Measurements from ENCODE around the gene ZNF701.

DNA sequence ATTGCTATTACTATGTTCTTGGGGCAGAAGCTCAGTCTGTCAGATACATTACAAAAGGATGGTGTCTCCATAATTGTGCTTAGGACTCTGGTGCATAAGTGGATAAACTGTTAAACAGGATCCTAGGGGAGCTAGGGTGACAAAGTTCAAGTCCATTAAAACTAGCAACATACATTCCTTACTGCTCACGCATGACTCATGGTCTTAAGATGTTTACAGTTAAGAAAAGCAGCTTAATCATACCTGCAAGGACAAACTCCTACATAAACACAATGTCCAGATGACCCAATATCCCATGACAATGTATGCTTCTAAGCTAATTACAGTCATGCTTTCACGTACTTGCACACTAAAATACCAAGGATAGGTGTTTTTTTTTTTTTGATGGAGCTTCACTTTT is 3.5 kb upstream of the ZNF701 start:
- TF ChIP-seq, protein P1, sequence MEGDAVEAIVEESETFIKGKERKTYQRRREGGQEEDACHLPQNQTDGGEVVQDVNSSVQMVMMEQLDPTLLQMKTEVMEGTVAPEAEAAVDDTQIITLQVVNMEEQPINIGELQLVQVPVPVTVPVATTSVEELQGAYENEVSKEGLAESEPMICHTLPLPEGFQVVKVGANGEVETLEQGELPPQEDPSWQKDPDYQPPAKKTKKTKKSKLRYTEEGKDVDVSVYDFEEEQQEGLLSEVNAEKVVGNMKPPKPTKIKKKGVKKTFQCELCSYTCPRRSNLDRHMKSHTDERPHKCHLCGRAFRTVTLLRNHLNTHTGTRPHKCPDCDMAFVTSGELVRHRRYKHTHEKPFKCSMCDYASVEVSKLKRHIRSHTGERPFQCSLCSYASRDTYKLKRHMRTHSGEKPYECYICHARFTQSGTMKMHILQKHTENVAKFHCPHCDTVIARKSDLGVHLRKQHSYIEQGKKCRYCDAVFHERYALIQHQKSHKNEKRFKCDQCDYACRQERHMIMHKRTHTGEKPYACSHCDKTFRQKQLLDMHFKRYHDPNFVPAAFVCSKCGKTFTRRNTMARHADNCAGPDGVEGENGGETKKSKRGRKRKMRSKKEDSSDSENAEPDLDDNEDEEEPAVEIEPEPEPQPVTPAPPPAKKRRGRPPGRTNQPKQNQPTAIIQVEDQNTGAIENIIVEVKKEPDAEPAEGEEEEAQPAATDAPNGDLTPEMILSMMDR (IDR thresholded peaks at IDR 0.05; ENCODE audit: low read depth, low read length), result no peak
- TF ChIP-seq EZH2phosphoT487 (IDR thresholded peaks at IDR 0.05; ENCODE audit: low read depth), result no peak
